ENCODE data around the gene PTPRK. TPM values are rescaled to one million over a fixed set of nuclear protein-coding genes. Genes with fewer than 3 reads are reported as not detected.

Gene PTPRK
- total and polyA plus RNA-seq, 9 of the 15 experiments (the other 6 are each of a cell fraction or from before 2014, with no cell fraction given) = 0.04 to 0.51 TPM; not detected in 7

- no peak for TF ChIP-seq POU5F1 (IDR thresholded peaks at IDR 0.05; ENCODE audit: borderline replicate concordance, low read depth, low read length, partially characterized antibody)
- no peak for TF ChIP-seq ZNF707 (CRISPR knock-in tag; conservative IDR thresholded peaks at IDR 0.05)
- no peak for TF ChIP-seq SRSF9 (IDR thresholded peaks at IDR 0.05; ENCODE audit: borderline replicate concordance, low read depth, low read length)
These were observed 543.6 kb downstream of the PTPRK start (continued) for GRCh38 chr6:127976796-127977195.

GRCh38 chr6:127976111-127976510, 544.3 kb downstream of the PTPRK start:
- no peak overlapping the region for H3K4me2 ChIP-seq (ENCODE audit: insufficient read depth, low read length)
- no peaks in the 10 kb centered on the region for H3K27me3 ChIP-seq (ENCODE audit: control insufficient read depth in 2 of 2, insufficient read depth in 2 of 2, low read length in 2 of 2)
- H3K9me3 ChIP-seq (replicated peaks; ENCODE audit: control insufficient read depth, insufficient read depth, low read depth, low read length) = no peaks in the 10 kb centered on the region
- H4K20me1 ChIP-seq (replicated peaks; ENCODE audit: control insufficient read depth, insufficient read depth, low read length) = no peaks in the 10 kb centered on the region
- H3K9ac ChIP-seq (ENCODE audit: insufficient read depth in 1 of 2, low read depth in 2 of 2, low read length in 2 of 2) = no peak overlapping the region
- no TSS peak for BruUV-seq (replicated peaks)
- no peaks in the 10 kb centered on the region for H3K36me3 ChIP-seq (ENCODE audit: control insufficient read depth, insufficient read depth, low read length)
- H3K9me1 ChIP-seq (ENCODE audit: control insufficient read depth, insufficient read depth, low read length) = no peaks in the 10 kb centered on the region
- H3K79me2 ChIP-seq (ENCODE audit: control insufficient read depth, insufficient read depth, low read length) = no peaks in the 10 kb centered on the region
- no peak overlapping the region for H2AFZ ChIP-seq (ENCODE audit: low read depth, low read length)
- FAIRE-seq (no peak), DNase-seq (ENCODE audit: extremely low read depth in 1 of 4, low spot score in 3 of 4) (no peak), ATAC-seq (no peak)
- intact Hi-C loops (cut with micrococcal nuclease) = no loop called here
- WGBS (ENCODE audit: insufficient coverage, low coverage, missing lambda C conversion rate) = 0% methylated on average over 3 of the region's 3 CpGs
- no peak overlapping the region for H3K4me3 ChIP-seq
- in situ Hi-C loops (cut with MboI) = no loop called here
- no peak for TF ChIP-seq ZNF232 (CRISPR knock-in tag; IDR thresholded peaks at IDR 0.05)
- no peak overlapping the region for H3K27ac ChIP-seq (ENCODE audit: extremely low read depth, low read depth, low read length)
- CTCF ChIA-PET (ENCODE audit: low intra/inter-chr PET ratio) = no interaction called here
- H3K4me1 ChIP-seq (replicated peaks in 1 of 2; ENCODE audit: control insufficient read depth in 2 of 2, insufficient read depth in 2 of 2, low read length in 2 of 2) = no peaks in the 10 kb centered on the region
- POLR2A ChIA-PET = no interaction called here

- Histone ChIP-seq H3K4me1 (replicated peaks in 1 of 2; ENCODE audit: control insufficient read depth in 2 of 2, insufficient read depth in 2 of 2, low read length in 2 of 2) (no peaks in the 10 kb centered on the region), H3K9ac (ENCODE audit: insufficient read depth in 1 of 2, low read depth in 2 of 2, low read length in 2 of 2) (no peak overlapping the region), H3K27ac (ENCODE audit: extremely low read depth, low read depth, low read length) (no peak overlapping the region), H3K4me2 (ENCODE audit: insufficient read depth, low read length) (no peak overlapping the region), H4K20me1 (replicated peaks; ENCODE audit: control insufficient read depth, insufficient read depth, low read length) (no peaks in the 10 kb centered on the region), H3K27me3 (ENCODE audit: control insufficient read depth in 2 of 2, insufficient read depth in 2 of 2, low read length in 2 of 2) (no peaks in the 10 kb centered on the region), H3K9me1 (ENCODE audit: control insufficient read depth, insufficient read depth, low read length) (no peaks in the 10 kb centered on the region), H3K79me2 (ENCODE audit: control insufficient read depth, insufficient read depth, low read length) (no peaks in the 10 kb centered on the region), H2AFZ (ENCODE audit: low read depth, low read length) (no peak overlapping the region), H3K4me3 (no peak overlapping the region), H3K9me3 (replicated peaks; ENCODE audit: control insufficient read depth, insufficient read depth, low read depth, low read length) (no peaks in the 10 kb centered on the region), H3K36me3 (ENCODE audit: control insufficient read depth, insufficient read depth, low read length) (no peaks in the 10 kb centered on the region)
- no peak for FAIRE-seq
- BruUV-seq (replicated peaks) = no TSS peak
- DNase-seq (ENCODE audit: extremely low read depth in 1 of 4, low spot score in 3 of 4) = no peak
- ChIA-PET CTCF (ENCODE audit: low intra/inter-chr PET ratio) (no interaction called here), POLR2A (no interaction called here)
- intact Hi-C loops (cut with micrococcal nuclease) = no loop called here
- ATAC-seq = no peak
- WGBS (ENCODE audit: insufficient coverage, low coverage, missing lambda C conversion rate) = 3% methylated on average over 8 of the region's 8 CpGs
- in situ Hi-C loops (cut with MboI) = no loop called here
- TF ChIP-seq BCLAF1 (IDR thresholded peaks at IDR 0.05; ENCODE audit: borderline replicate concordance in 1 of 2, control insufficient read depth in 1 of 2, low read depth in 2 of 2, low read length in 1 of 2) (no peak), MTA1 (IDR thresholded peaks at IDR 0.05; ENCODE audit: borderline replicate concordance) (no peak), NUFIP1 (IDR thresholded peaks at IDR 0.05; ENCODE audit: partially characterized antibody) (no peak), POLR2AphosphoS2 (IDR thresholded peaks at IDR 0.05; ENCODE audit: low read length) (no peak), ZNF354B (CRISPR knock-in tag; IDR thresholded peaks at IDR 0.05) (no peak), ZNF217 (CRISPR knock-in tag; IDR thresholded peaks at IDR 0.05) (no peak), ESRRB (CRISPR knock-in tag; IDR thresholded peaks at IDR 0.05; ENCODE audit: borderline replicate concordance) (no peak), ZNF146 (CRISPR knock-in tag; IDR thresholded peaks at IDR 0.05; ENCODE audit: unreplicated experiment) (no peak), ZNF696 (CRISPR knock-in tag; conservative IDR thresholded peaks at IDR 0.05) (no peak), MCM7 (IDR thresholded peaks at IDR 0.05) (no peak)
These were observed 547.6 kb downstream of the PTPRK start for GRCh38 chr6:127972815-127973214.

Data from K562 (cell line).